ENCODE data around the gene STK4. TPM values are rescaled to one million over a fixed set of nuclear protein-coding genes. Genes with fewer than 3 reads are reported as not detected.
"Not testable (repeated sequence)": the region's sequence is repeated elsewhere in the genome, so short reads cannot be mapped to it uniquely, and the experiment has no call there.

Gene STK4
- polyA plus RNA-seq, 6 donors from 2014 or later: 116 to 199 (median 173) TPM

DNA sequence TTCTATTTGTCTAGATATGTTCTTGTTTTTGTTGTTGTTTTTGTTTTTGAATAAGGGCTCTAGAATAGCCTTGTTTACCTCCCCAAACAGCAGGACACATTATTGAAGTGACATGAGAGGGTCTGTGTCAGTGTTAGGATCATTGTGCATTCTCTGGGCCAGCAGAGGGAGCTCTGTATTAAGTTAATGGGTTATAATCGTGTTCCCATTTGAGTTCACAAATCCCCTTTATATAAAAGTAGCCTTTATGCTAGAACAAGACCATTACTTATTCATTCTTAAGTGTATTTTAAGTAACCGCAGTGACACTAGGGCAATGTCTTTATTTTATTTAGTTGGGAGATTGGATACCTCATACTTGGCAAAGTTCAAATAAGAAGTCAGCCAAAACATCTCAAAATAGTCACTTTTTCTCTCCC lies 44.8 kb downstream of the STK4 start:
- peaks cover 16 to 44% (median 27%) of the 10 kb centered on the region in 3 donors for H3K4me1 Mint-ChIP-seq
- no peaks in the 10 kb centered on the region for H3K27me3 Mint-ChIP-seq
- H3K4me3 Mint-ChIP-seq: peak overlapping the region in 1 of 8 donors; percentile 35
- DNase-seq (peak; percentile 25), ATAC-seq (ENCODE audit: low read depth in 2 of 2) (peak; percentile 79 to 80)
- H3K27ac Mint-ChIP-seq: peak overlapping the region in 5 of 6 donors; percentile 7 to 87 (median 48)
- peaks cover 4 to 21% of the 10 kb centered on the region in 2 donors for H3K36me3 Mint-ChIP-seq
- H3K9me3 Mint-ChIP-seq: no peaks in the 10 kb centered on the region

- ATAC-seq (ENCODE audit: low read depth in 2 of 2): no peak
- DNase-seq: no peak
- Mint-ChIP-seq H3K9me3 (no peaks in the 10 kb centered on the region), H3K27me3 (no peaks in the 10 kb centered on the region), H3K27ac (peak overlapping the region in 1 of 6 donors; percentile 14), H3K4me3 (no peak overlapping the region), H3K36me3 (peaks cover 11 to 18% of the 10 kb centered on the region in 2 donors), H3K4me1 (peaks cover 11 to 46% (median 29%) of the 10 kb centered on the region in 3 donors)
Measured at GRCh38 chr20:45012682-45013302, 46.5 kb downstream of the STK4 start.

DNA sequence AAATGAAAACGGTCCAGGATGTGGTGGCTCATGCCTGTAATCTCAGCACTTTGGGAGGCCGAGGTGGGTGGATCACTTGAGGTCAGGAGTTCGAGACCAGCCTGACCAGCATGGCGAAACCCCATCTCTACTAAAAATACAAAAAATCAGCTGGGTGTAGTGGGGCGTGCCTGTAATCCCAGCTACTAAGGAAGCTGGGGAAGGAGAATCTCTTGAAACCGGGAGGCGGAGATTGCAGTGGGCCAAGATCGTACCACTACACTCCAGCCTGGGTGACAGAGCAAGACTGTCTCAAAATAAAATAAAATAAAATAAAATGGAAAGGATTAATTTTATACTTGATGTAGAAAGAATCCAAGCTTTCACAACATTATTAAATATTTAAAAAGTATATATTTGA lies 47.8 kb downstream of the STK4 start:
- not testable (repeated sequence) for H3K27me3 Mint-ChIP-seq; H3K9me3 Mint-ChIP-seq; H3K4me3 Mint-ChIP-seq; DNase-seq; ATAC-seq (ENCODE audit: low read depth in 2 of 2)
- peak overlapping the region in 1 of 6 donors; percentile 53 for H3K27ac Mint-ChIP-seq
- H3K36me3 Mint-ChIP-seq: peaks cover 11 to 18% of the 10 kb centered on the region in 2 donors
- H3K4me1 Mint-ChIP-seq: peaks cover 11 to 46% (median 21%) of the 10 kb centered on the region in 3 donors

DNA sequence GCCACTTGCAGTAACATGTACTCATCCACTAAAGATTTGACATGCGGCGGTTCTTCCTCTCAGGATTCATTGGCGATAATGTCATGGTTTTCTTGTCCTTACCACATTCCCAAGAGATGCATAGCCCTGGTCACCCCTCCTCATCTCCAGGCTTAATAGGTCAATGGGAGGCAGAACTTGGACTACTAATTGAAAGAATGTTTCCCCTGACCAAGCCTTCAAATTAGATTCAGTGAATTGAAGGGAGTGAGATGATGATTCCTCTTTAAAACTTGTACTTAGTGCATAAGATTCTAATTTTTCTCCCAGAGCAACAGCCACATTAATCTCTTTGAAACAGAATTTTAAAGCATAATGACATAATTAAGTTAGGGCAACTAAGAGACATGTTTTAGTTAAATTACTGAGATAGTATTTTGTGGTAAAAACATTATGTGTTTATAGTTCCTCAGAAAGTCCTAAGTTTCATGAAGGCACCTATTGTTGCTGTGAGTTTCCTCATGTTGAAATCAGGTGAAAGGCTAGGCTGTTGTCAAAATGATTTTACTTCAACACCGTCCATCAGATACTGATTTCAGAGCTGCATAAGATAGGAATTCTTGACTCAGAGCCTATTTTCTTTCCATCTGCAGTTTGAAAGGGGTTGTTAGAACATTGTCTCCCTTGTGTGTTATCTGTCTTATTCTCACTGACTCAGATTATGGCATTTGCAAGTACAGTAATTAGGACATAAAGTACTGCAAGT lies 48.5 kb downstream of the STK4 start:
- Mint-ChIP-seq H3K9me3 (no peaks in the 10 kb centered on the region), H3K27ac (peak overlapping the region in 3 of 6 donors; percentile 39 to 54 (median 44)), H3K36me3 (peaks cover 11 to 18% of the 10 kb centered on the region in 2 donors), H3K4me3 (no peak overlapping the region), H3K27me3 (no peaks in the 10 kb centered on the region), H3K4me1 (peaks cover 13 to 45% (median 19%) of the 10 kb centered on the region in 3 donors)
- ATAC-seq (ENCODE audit: low read depth in 2 of 2) (no peak), DNase-seq (no peak)

DNA sequence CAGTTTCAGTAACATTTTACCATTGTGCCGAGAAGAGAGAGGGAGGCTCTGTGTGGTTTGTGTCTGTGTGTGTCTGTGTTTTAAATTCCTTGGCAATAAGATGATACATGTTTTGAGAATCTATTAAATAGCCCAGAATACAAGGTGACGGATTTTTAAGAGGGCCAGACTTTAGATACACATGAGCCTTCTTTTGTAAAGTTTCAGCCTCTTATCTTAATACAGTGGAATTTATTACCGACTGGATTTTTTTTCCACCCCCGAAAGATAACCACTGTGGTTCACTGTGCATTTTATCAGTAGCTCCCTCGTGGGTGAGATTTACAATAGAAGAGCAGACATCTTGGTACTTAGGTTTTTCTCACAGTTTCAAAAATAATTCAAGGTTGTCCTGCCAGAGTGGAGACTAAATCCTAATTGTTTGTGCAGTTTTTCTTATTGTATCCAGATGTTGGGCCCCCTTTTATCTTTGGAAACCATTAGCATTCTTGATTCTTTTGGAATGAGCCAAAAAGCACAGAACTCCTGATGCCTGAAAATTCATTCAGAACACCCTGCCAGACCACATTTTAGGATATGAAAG lies 49.9 kb downstream of the STK4 start:
- no peak overlapping the region for H3K4me3 Mint-ChIP-seq
- no peaks in the 10 kb centered on the region for H3K9me3 Mint-ChIP-seq
- H3K36me3 Mint-ChIP-seq: peaks cover 11 to 18% of the 10 kb centered on the region in 2 donors
- peak overlapping the region in 5 of 6 donors; percentile 24 to 82 (median 57) for H3K27ac Mint-ChIP-seq
- H3K4me1 Mint-ChIP-seq: peaks cover 11 to 43% (median 16%) of the 10 kb centered on the region in 3 donors
- no peaks in the 10 kb centered on the region for H3K27me3 Mint-ChIP-seq
- ATAC-seq (ENCODE audit: low read depth in 2 of 2): no peak
- DNase-seq: no peak

- H3K27ac Mint-ChIP-seq: peak overlapping the region in 3 of 6 donors; percentile 2 to 96 (median 65)
Measured at GRCh38 chr20:45017281-45017680, 51.0 kb downstream of the STK4 start.

GRCh38 chr20:45017857-45018256 lies 51.5 kb downstream of the STK4 start:
- Mint-ChIP-seq H3K4me1 (peaks cover 10 to 34% (median 10%) of the 10 kb centered on the region in 3 donors), H3K9me3 (no peaks in the 10 kb centered on the region), H3K4me3 (no peak overlapping the region), H3K36me3 (peaks cover 11 to 18% of the 10 kb centered on the region in 2 donors), H3K27me3 (no peaks in the 10 kb centered on the region), H3K27ac (no peak overlapping the region)
- DNase-seq (no peak), ATAC-seq (ENCODE audit: low read depth in 2 of 2) (no peak)

More at GRCh38 chr20:45017281-45017680, 51.0 kb downstream of the STK4 start:
- ATAC-seq (ENCODE audit: low read depth in 2 of 2) (no peak), DNase-seq (no peak)
- Mint-ChIP-seq H3K4me1 (peaks cover 10 to 34% (median 10%) of the 10 kb centered on the region in 3 donors), H3K27me3 (no peaks in the 10 kb centered on the region), H3K4me3 (no peak overlapping the region), H3K36me3 (peaks cover 11 to 18% of the 10 kb centered on the region in 2 donors), H3K9me3 (no peaks in the 10 kb centered on the region)

- H3K27me3 Mint-ChIP-seq: no peaks in the 10 kb centered on the region
- no peak overlapping the region for H3K4me3 Mint-ChIP-seq
- H3K9me3 Mint-ChIP-seq: no peaks in the 10 kb centered on the region
- H3K4me1 Mint-ChIP-seq: peaks cover 10 to 40% (median 10%) of the 10 kb centered on the region in 3 donors
- peaks cover 11 to 18% of the 10 kb centered on the region in 2 donors for H3K36me3 Mint-ChIP-seq
- DNase-seq (no peak), ATAC-seq (ENCODE audit: low read depth in 2 of 2) (no peak)
- H3K27ac Mint-ChIP-seq: peak overlapping the region in 1 of 6 donors; percentile 15
Measured at GRCh38 chr20:45019027-45019761, 52.9 kb downstream of the STK4 start.

GRCh38 chr20:45019762-45020123 lies 53.4 kb downstream of the STK4 start:
- H3K4me1 Mint-ChIP-seq: peaks cover 10 to 40% (median 10%) of the 10 kb centered on the region in 3 donors
- peaks cover 11 to 18% of the 10 kb centered on the region in 2 donors for H3K36me3 Mint-ChIP-seq

DNA sequence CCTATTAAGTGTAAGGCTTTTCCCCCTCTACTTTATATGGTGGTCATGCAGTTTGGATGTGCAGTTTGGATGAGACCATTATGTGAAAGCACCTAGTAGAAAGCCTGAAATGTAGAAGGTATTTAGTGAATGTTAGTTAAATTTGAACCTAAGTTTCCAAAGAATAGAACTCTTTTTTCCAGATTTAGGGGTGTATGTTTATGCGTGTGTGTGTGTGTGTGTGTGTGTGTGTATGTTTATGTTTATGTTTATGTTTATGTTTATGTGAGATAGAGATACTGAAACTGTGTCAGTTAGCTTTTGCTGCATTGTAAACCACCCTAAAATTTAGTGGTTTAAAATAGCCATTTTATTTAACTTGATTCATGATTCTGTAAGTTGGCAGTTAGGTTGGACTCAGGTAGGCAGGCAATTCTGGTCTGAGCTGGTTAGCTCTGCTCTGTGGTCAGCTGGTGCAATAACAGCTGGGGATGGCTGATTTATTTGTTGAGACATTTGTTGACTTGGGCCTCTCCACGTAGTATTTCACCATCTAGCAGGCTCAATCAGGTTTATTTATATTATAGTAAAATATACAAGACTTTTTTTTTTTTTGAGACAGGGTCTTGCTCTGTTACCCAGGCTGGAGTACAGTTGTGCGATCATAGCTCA lies 54.0 kb downstream of the STK4 start:
- Mint-ChIP-seq H3K27ac (peak overlapping the region in 3 of 6 donors; percentile 18 to 59 (median 51)), H3K36me3 (peaks cover 16% of the 10 kb centered on the region in 2 donors), H3K4me1 (peaks cover 10 to 37% (median 10%) of the 10 kb centered on the region in 3 donors)

More at GRCh38 chr20:45019762-45020123, 53.4 kb downstream of the STK4 start:
- Mint-ChIP-seq H3K27ac (peak overlapping the region in 1 of 6 donors; percentile 18), H3K9me3 (no peaks in the 10 kb centered on the region), H3K27me3 (no peaks in the 10 kb centered on the region), H3K4me3 (no peak overlapping the region)
- ATAC-seq (ENCODE audit: low read depth in 2 of 2) (no peak), DNase-seq (no peak)

GRCh38 chr20:45021631-45022030 lies 55.3 kb downstream of the STK4 start:
- no peak overlapping the region for H3K4me3 Mint-ChIP-seq
- no peaks in the 10 kb centered on the region for H3K9me3 Mint-ChIP-seq
- peak overlapping the region in 2 of 6 donors; percentile 13 to 49 for H3K27ac Mint-ChIP-seq
- DNase-seq (no peak), ATAC-seq (ENCODE audit: low read depth in 2 of 2) (no peak)
- no peaks in the 10 kb centered on the region for H3K27me3 Mint-ChIP-seq
- peaks cover 7 to 32% (median 10%) of the 10 kb centered on the region in 3 donors for H3K4me1 Mint-ChIP-seq
- peaks cover 17 to 20% of the 10 kb centered on the region in 2 donors for H3K36me3 Mint-ChIP-seq

More for the DNA sequence above, 54.0 kb downstream of the STK4 start:
- H3K27me3 Mint-ChIP-seq: no peaks in the 10 kb centered on the region
- no peaks in the 10 kb centered on the region for H3K9me3 Mint-ChIP-seq
- no peak for DNase-seq
- H3K4me3 Mint-ChIP-seq: no peak overlapping the region
- ATAC-seq (ENCODE audit: low read depth in 2 of 2): no peak

DNA sequence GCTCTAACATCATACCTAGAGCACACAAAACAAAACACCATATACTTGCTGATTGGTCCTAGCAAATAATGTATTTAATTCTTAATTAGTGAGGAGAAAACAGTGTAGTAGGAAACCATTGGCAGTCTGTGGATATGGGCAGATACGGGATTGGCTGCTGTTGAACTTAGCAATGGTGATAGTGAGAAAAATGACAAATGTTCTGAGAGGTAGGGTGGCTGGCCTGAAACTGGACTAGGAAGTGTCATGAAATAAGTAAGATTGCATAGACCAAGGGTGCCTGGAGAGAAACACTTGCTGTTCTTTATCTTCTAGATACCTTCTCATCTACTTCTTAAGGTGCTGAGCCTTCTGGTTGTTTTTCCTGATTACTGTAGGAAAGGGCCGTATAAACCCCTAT lies 56.8 kb downstream of the STK4 start:
- H3K36me3 Mint-ChIP-seq: peaks cover 16 to 18% of the 10 kb centered on the region in 2 donors
- H3K27me3 Mint-ChIP-seq; DNase-seq; H3K4me3 Mint-ChIP-seq; H3K9me3 Mint-ChIP-seq; ATAC-seq (ENCODE audit: low read depth in 2 of 2): not testable (repeated sequence)
- H3K4me1 Mint-ChIP-seq: peaks cover 4 to 21% (median 16%) of the 10 kb centered on the region in 3 donors
- H3K27ac Mint-ChIP-seq: peak overlapping the region in 1 of 6 donors; percentile 17

All from naive B cell (primary cell).